IMR-90 (cell line): ENCODE measurements around the gene POLR3B.

Source experiments
- CEBPB ChIP-seq: IDR thresholded peaks from 2 replicates; pipeline ENCODE4 v1.6.1; 2012; ENCODE audit warnings: low read depth, low read length, improper control_type of control experiment
- CHD1 ChIP-seq: IDR thresholded peaks from 2 replicates; pipeline ENCODE4 v1.6.1; 2012; ENCODE audit warnings: low read depth, low read length, improper control_type of control experiment
- MAZ ChIP-seq: IDR thresholded peaks from 2 replicates; pipeline ENCODE4 v1.6.1; 2012; ENCODE audit warnings: low read depth, mild to moderate bottlenecking, low read length, improper control_type of control experiment, moderate library complexity, borderline replicate concordance
- POLR2A ChIP-seq: IDR thresholded peaks from 2 replicates; pipeline ENCODE4 v1.6.1; 2012; ENCODE audit warnings: mild to moderate bottlenecking, low read depth, low read length
- RAD21 ChIP-seq: IDR thresholded peaks from 2 replicates; pipeline ENCODE4 v1.6.1; 2012; ENCODE audit warnings: low read length, improper control_type of control experiment
- TF ChIP-seq, protein P1 (sequence below): conservative IDR thresholded peaks from 2 replicates; pipeline ENCODE4 v1.5.1; 2012; ENCODE audit warnings: mild to moderate bottlenecking, low read depth, low read length, improper control_type of control experiment

- TF ChIP-seq CEBPB (no peak), CHD1 (no peak), MAZ (no peak), POLR2A (no peak), RAD21 (no peak)
- TF ChIP-seq, protein P1, sequence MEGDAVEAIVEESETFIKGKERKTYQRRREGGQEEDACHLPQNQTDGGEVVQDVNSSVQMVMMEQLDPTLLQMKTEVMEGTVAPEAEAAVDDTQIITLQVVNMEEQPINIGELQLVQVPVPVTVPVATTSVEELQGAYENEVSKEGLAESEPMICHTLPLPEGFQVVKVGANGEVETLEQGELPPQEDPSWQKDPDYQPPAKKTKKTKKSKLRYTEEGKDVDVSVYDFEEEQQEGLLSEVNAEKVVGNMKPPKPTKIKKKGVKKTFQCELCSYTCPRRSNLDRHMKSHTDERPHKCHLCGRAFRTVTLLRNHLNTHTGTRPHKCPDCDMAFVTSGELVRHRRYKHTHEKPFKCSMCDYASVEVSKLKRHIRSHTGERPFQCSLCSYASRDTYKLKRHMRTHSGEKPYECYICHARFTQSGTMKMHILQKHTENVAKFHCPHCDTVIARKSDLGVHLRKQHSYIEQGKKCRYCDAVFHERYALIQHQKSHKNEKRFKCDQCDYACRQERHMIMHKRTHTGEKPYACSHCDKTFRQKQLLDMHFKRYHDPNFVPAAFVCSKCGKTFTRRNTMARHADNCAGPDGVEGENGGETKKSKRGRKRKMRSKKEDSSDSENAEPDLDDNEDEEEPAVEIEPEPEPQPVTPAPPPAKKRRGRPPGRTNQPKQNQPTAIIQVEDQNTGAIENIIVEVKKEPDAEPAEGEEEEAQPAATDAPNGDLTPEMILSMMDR = no peak
Observed at GRCh38 chr12:106341086-106341877, 16.3 kb upstream of the POLR3B start.
